Mucosa of rectum (tissue), 2 donors: Measurements from ENCODE around the gene SPR.
"Not testable (repeated sequence)": the region's sequence is repeated elsewhere in the genome, so short reads cannot be mapped to it uniquely, and the experiment has no call there.

Source experiments
- H3K27ac ChIP-seq, 2 donors: one replicate each; pipeline ENCODE4 v1.7.0; 2013; ENCODE audit warnings: inconsistent platforms in 2 of 2, low read depth in 2 of 2, low read length in 2 of 2
- H3K27me3 ChIP-seq, 2 donors: one replicate each; pipeline ENCODE4 v1.7.0; 2013; ENCODE audit warnings: low read length in 2 of 2; ENCODE audit not compliant: control insufficient read depth in 2 of 2, insufficient read depth in 2 of 2
- H3K36me3 ChIP-seq, 2 donors: one replicate each; pipeline ENCODE4 v1.7.0; 2013; ENCODE audit warnings: low read length in 2 of 2; ENCODE audit not compliant: control insufficient read depth in 2 of 2, insufficient read depth in 2 of 2
- H3K4me1 ChIP-seq, 2 donors: one replicate each; pipeline ENCODE4 v1.7.0; 2013; ENCODE audit warnings: low read length in 2 of 2, mild to moderate bottlenecking in 1 of 2; ENCODE audit not compliant: control insufficient read depth in 2 of 2, insufficient read depth in 2 of 2
- H3K4me3 ChIP-seq, 2 donors: one replicate each; pipeline ENCODE4 v1.7.0; 2013; ENCODE audit warnings: low read length in 2 of 2
- H3K9ac ChIP-seq, 2 donors: one replicate each; pipeline ENCODE4 v1.7.0; 2013; ENCODE audit warnings: low read length in 2 of 2, low read depth in 1 of 2, mild to moderate bottlenecking in 1 of 2
- H3K9me3 ChIP-seq, 2 donors: one replicate each; pipeline ENCODE4 v1.7.0; 2013; ENCODE audit warnings: low read length in 2 of 2; ENCODE audit not compliant: control insufficient read depth in 2 of 2
- donor health status: healthy.
- donor health status: Normal muscosa, but diverticular disease.

Gene SPR

GRCh38 chr2:72897785-72898584 lies 10.8 kb downstream of the SPR start:
- Histone ChIP-seq H3K27ac (no peak overlapping the region), H3K9me3 (no peaks in the 10 kb centered on the region), H3K36me3 (no peaks in the 10 kb centered on the region), H3K4me3 (no peak overlapping the region), H3K9ac (no peak overlapping the region), H3K27me3 (peaks cover 11 to 12% of the 10 kb centered on the region in 2 donors), H3K4me1 (peaks cover 9 to 17% of the 10 kb centered on the region in 2 donors)

DNA sequence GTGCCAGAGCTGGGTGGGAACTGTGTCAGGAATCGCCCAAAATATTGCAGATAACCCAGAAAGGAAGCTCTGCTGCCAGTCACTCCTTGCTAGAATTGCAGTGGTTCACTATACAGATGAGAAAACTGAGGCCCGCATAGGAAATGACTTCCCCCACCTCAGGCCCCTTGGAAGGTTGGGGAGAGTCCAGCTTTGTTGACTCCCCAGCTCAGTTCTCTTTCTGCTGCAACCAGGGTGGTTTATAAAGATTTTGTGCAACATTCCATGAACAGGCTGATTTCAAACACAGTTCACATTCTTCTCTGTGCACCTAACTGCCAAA lies 11.3 kb downstream of the SPR start:
- Histone ChIP-seq H3K27me3 (peaks cover 14% of the 10 kb centered on the region in 2 donors), H3K9me3 (no peaks in the 10 kb centered on the region)

DNA sequence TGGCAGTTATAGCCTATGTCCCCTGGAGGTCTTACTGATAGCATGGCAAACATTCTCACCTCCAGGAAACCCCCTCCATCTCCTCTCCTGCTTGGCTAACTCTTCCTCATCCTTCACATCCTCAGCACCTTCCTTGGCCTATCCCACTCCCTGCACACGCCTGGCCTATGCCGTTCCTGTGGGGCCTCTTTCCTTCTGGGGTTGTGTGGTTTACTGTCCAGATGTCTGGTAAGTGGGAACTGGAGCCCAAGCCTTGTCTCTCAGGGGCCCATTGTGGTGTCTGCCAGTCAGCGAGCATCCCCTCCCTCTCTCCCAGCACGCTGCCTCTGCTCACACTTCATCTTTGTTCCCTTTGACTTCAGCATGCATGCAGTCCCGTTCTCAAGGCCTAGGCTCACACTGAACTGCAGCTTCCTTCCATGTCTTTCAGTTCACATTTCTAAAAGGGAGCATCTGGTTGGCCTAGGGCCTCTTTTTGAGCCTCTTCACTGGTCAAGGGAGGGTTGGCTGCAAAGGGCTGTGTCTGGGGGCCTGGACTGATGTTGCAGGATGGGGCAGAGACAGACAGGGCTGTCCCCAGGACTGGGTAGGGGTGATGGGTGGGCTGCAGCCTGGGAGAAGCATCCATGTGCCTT lies 13.1 kb downstream of the SPR start:
- Histone ChIP-seq H3K9me3 (no peaks in the 10 kb centered on the region), H3K9ac (no peak overlapping the region), H3K4me1 (peaks cover 6 to 13% of the 10 kb centered on the region in 2 donors), H3K36me3 (no peaks in the 10 kb centered on the region), H3K27me3 (peaks cover 13 to 22% of the 10 kb centered on the region in 2 donors), H3K27ac (no peak overlapping the region), H3K4me3 (no peak overlapping the region)

More for the DNA sequence above, 11.3 kb downstream of the SPR start:
- Histone ChIP-seq H3K9ac (no peak overlapping the region), H3K27ac (no peak overlapping the region), H3K36me3 (no peaks in the 10 kb centered on the region), H3K4me3 (no peak overlapping the region), H3K4me1 (peaks cover 9 to 17% of the 10 kb centered on the region in 2 donors)

GRCh38 chr2:72901426-72901825 lies 14.2 kb downstream of the SPR start:
- H3K27me3 ChIP-seq: peaks cover 12 to 28% of the 10 kb centered on the region in 2 donors
- no peaks in the 10 kb centered on the region for H3K36me3 ChIP-seq
- no peak overlapping the region for H3K9ac ChIP-seq
- no peak overlapping the region for H3K4me3 ChIP-seq
- H3K27ac ChIP-seq: no peak overlapping the region
- peaks cover 0 to 2% of the 10 kb centered on the region in 2 donors for H3K4me1 ChIP-seq
- no peaks in the 10 kb centered on the region for H3K9me3 ChIP-seq

DNA sequence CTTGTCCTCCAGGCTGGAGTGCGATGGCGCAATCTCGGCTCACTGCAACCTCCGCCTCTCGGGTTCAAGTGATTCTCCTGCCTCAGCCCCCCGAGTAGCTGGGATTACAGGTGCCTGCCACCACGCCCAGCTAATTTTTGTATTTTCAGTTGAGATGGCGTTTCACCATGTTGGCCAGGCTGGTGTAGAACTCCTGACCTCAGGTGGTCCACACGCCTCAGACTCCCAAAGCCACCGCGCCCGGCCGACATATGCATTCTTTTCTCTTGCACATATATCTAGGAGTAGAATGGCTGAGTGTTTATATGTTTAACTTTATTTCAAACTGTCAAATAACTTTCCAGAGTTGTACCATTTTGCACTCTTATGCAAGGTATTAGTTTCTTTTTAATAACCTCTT lies 20.2 kb downstream of the SPR start:
- not testable (repeated sequence) for H3K4me3 ChIP-seq, H3K36me3 ChIP-seq, H3K9ac ChIP-seq, H3K9me3 ChIP-seq, H3K27ac ChIP-seq, H3K4me1 ChIP-seq
- H3K27me3 ChIP-seq: peaks cover 41 to 55% of the 10 kb centered on the region in 2 donors

- Histone ChIP-seq H3K27me3 (peaks cover 50 to 59% of the 10 kb centered on the region in 2 donors), H3K4me3 (no peak overlapping the region), H3K9me3 (no peaks in the 10 kb centered on the region), H3K4me1 (no peaks in the 10 kb centered on the region), H3K36me3 (no peaks in the 10 kb centered on the region), H3K27ac (no peak overlapping the region), H3K9ac (no peak overlapping the region)
These were observed 21.5 kb downstream of the SPR start for GRCh38 chr2:72908741-72909140.

GRCh38 chr2:72911256-72911655 lies 24.0 kb downstream of the SPR start:
- Histone ChIP-seq H3K27me3 (peaks cover 65 to 66% of the 10 kb centered on the region in 2 donors), H3K9me3 (no peaks in the 10 kb centered on the region), H3K9ac (no peak overlapping the region), H3K36me3 (no peaks in the 10 kb centered on the region), H3K27ac (no peak overlapping the region), H3K4me3 (no peak overlapping the region), H3K4me1 (peaks cover 6 to 7% of the 10 kb centered on the region in 2 donors)

DNA sequence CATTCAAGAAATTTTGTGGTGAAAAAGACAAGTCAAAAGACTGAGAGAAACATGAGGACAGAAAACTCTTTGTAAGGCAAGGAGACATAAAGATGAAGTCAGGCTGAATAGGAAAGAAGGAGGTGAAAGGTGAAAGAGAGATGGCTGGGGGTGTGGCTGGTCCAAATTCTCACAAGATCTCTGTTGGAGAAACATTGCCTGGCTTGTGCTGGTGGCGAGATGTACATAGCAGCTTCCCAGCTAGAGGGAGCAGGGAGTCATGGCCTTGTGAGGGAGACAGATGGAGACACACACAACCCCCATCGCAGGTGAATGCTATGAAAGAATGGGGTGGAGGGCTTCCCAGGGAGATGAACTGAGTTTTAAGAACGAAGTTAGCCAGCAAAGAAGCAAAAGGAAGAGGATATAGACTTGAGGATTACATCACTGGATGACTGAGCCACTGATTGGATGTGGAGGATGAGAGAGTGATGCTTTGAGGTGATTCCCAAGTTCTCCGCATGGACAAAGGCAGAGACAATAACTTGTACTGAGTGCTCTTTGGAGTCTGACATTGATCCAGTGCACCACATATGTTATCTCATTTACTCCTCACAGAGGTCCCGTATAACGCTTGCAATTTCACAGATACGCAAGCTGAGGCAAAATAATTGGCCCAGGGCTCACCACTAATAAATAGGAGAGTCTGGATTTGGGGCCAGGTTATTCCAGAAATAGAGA lies 26.4 kb downstream of the SPR start:
- no peaks in the 10 kb centered on the region for H3K9me3 ChIP-seq
- no peak overlapping the region for H3K27ac ChIP-seq
- H3K36me3 ChIP-seq: no peaks in the 10 kb centered on the region
- no peak overlapping the region for H3K4me3 ChIP-seq
- H3K4me1 ChIP-seq: peaks cover 22 to 23% of the 10 kb centered on the region in 2 donors
- peaks cover 67 to 69% of the 10 kb centered on the region in 2 donors for H3K27me3 ChIP-seq
- no peak overlapping the region for H3K9ac ChIP-seq

DNA sequence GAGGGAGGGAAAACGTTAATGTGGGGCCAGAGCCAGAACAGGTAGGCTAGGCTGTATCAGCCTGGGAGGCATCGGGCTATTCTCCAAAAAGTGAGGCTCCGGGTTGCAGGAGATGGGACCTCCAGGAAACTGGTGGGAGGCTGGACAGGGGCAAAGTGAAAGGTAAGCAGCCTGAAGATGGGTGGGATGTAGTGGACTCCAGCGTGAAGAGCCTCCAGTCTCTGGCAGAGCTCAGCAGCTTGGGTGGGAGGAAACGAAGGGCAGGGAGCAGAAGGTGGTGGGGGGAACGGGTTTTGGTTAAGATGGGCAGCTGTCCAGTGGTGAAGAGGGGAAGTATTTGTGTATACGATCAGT lies 27.0 kb downstream of the SPR start:
- no peak overlapping the region for H3K27ac ChIP-seq
- H3K4me3 ChIP-seq: no peak overlapping the region
- peaks cover 67 to 72% of the 10 kb centered on the region in 2 donors for H3K27me3 ChIP-seq
- no peaks in the 10 kb centered on the region for H3K9me3 ChIP-seq
- peaks cover 23 to 24% of the 10 kb centered on the region in 2 donors for H3K4me1 ChIP-seq
- H3K9ac ChIP-seq: no peak overlapping the region
- H3K36me3 ChIP-seq: no peaks in the 10 kb centered on the region
